HepG2 (cell line): Measurements from ENCODE around the gene CYTH2. TPM values are rescaled to one million over a fixed set of nuclear protein-coding genes. Genes with fewer than 3 reads are reported as not detected.

Experiments used
- ATAC-seq: fragments of 200-7000 bp; cut with Tn5 transposase; 3 replicates; pipeline ENCODE4 v1.9.1; 2020; ENCODE audit warnings: mild to moderate bottlenecking, moderate library complexity
- BruUV-seq: library from RNA; stranded (reverse); fragments of 400-500 nt; replicated peaks from 2 replicates; lab custom pipeline; 2021; lab: Mats Ljungman, UMichigan
- CTCF ChIA-PET: fragments of 300-600 bp; formaldehyde crosslinking; extraction: SDS; loops from one replicate; lab custom pipeline; 2021; ENCODE audit warnings: low total read pairs, inconsistent platforms, low intra/inter-chr PET ratio; lab: Yijun Ruan, JAX
- POLR2A ChIA-PET: fragments of 350-600 bp; sonication (Branson Sonifier 250); formaldehyde crosslinking; loops from one replicate; lab custom pipeline; 2020; ENCODE audit warnings: antibody characterized with exemption, inconsistent platforms; lab: Yijun Ruan, JAX
- DNase-seq: peaks from one replicate; pipeline ENCODE4 v3.0.0-alpha.2; 2015; ENCODE audit warnings: low spot score
- FAIRE-seq: peaks from 3 replicates; lab custom pipeline; 2011; peaks lifted over from hg19 to GRCh38; lab: Jason Lieb, UNC
- H2AFZ ChIP-seq: one replicate; pipeline ENCODE4 v1.6.1; 2011; ENCODE audit warnings: low read length, inconsistent platforms
- H3K27ac ChIP-seq: fragments of 300-600 bp; 3 replicates; pipeline ENCODE4 v1.8.0; 2011; ENCODE audit warnings: mixed run types, mild to moderate bottlenecking, mixed read lengths, low read length, inconsistent platforms; ENCODE audit not compliant: insufficient read depth; ENCODE audit errors: extremely low read length
- H3K27me3 ChIP-seq, 2 experiments: fragments of 200-600 bp in 1 of 2; 2 replicates in 1 of 2; 3 replicates in 1 of 2; pipeline versions ENCODE4 v1.6.0 to v1.8.0; 2011; ENCODE audit warnings: low read length in 2 of 2, mild to moderate bottlenecking in 2 of 2, moderate library complexity in 2 of 2, inconsistent platforms in 1 of 2; ENCODE audit not compliant: insufficient read depth in 2 of 2, control insufficient read depth in 1 of 2
- H3K36me3 ChIP-seq, 2 experiments: fragments of 200-600 bp in 1 of 2; replicated peaks in 1 of 2; 2 replicates in 1 of 2; 3 replicates in 1 of 2; pipeline versions ENCODE4 v1.5.1 to v1.8.0; 2011; ENCODE audit warnings: low read length in 2 of 2, inconsistent platforms in 1 of 2; ENCODE audit not compliant: insufficient read depth in 2 of 2, control insufficient read depth in 1 of 2
- H3K4me1 ChIP-seq: 2 replicates; pipeline ENCODE4 v1.5.1; 2012; ENCODE audit warnings: low read length, inconsistent platforms; ENCODE audit not compliant: insufficient read depth
- H3K4me2 ChIP-seq: 2 replicates; pipeline ENCODE4 v1.6.0; 2011; ENCODE audit warnings: low read depth, low read length, inconsistent platforms
- H3K4me3 ChIP-seq, 3 experiments: fragments of 200-600 bp in 1 of 3; sonication (generic), shearing (Covaris generic) in 1 of 3; replicated peaks in 1 of 3; 2 replicates each; pipeline ENCODE4 v1.5.1; 2011 to 2016; ENCODE audit warnings: low read length in 3 of 3, inconsistent platforms in 2 of 3, low read depth in 2 of 3, mild to moderate bottlenecking in 2 of 3, control low read depth in 1 of 3, mixed read lengths in 1 of 3; ENCODE audit not compliant: insufficient read depth in 1 of 3
- H3K79me2 ChIP-seq: one replicate; pipeline ENCODE4 v1.6.1; 2011; ENCODE audit warnings: low read length, inconsistent platforms; ENCODE audit not compliant: insufficient read depth
- H3K9ac ChIP-seq: 2 replicates; pipeline ENCODE4 v1.6.0; 2011; ENCODE audit warnings: mild to moderate bottlenecking, low read depth, low read length, inconsistent platforms; ENCODE audit not compliant: insufficient read depth
- H3K9me3 ChIP-seq: 2 replicates; pipeline ENCODE4 v1.5.1; 2012; ENCODE audit warnings: mild to moderate bottlenecking, low read length
- H4K20me1 ChIP-seq: 2 replicates; pipeline ENCODE4 v1.6.0; 2011; ENCODE audit warnings: inconsistent platforms, mild to moderate bottlenecking, low read length, moderate library complexity; ENCODE audit not compliant: insufficient read depth
- DPF2 ChIP-seq: sonication (generic); formaldehyde crosslinking; IDR thresholded peaks from 2 replicates; pipeline ENCODE4 v1.4.0; 2020; ENCODE audit warnings: mild to moderate bottlenecking, low read depth, missing genetic modification reagents, borderline replicate concordance
- EEA1 ChIP-seq: sonication (generic); formaldehyde crosslinking; IDR thresholded peaks from 2 replicates; pipeline ENCODE4 v1.5.1; 2020; ENCODE audit warnings: mild to moderate bottlenecking, missing genetic modification reagents, borderline replicate concordance
- KAT2B ChIP-seq: fragments of 150-350 bp; IDR thresholded peaks from 2 replicates; pipeline ENCODE4 v1.6.1; 2014; ENCODE audit warnings: low read depth, low read length, borderline replicate concordance
- KLF11 ChIP-seq: IDR thresholded peaks from 2 replicates; pipeline ENCODE4 v1.6.1; 2016; ENCODE audit warnings: missing compliant biosample characterization
- NFIC ChIP-seq: IDR thresholded peaks from 2 replicates; pipeline ENCODE4 v1.6.1; 2012; ENCODE audit warnings: mild to moderate bottlenecking, low read length, inconsistent platforms
- PCBP1 ChIP-seq: fragments of 200-400 bp; formaldehyde crosslinking; IDR thresholded peaks from 2 replicates; pipeline ENCODE4 v1.6.1; 2017; ENCODE audit warnings: mild to moderate bottlenecking, low read depth, low read length, borderline replicate concordance
- PHB2 ChIP-seq: fragments of 450-650 bp; IDR thresholded peaks from 2 replicates; pipeline ENCODE4 v1.6.1; 2018; ENCODE audit not compliant: partially characterized antibody
- POLR2G ChIP-seq: fragments of 200-400 bp; formaldehyde crosslinking; IDR thresholded peaks from 2 replicates; pipeline ENCODE4 v1.6.1; 2018; ENCODE audit warnings: mild to moderate bottlenecking, low read depth, low read length, moderate library complexity
- STAT5B ChIP-seq: sonication (generic); formaldehyde crosslinking; IDR thresholded peaks from 2 replicates; pipeline ENCODE4 v1.4.0; 2020; ENCODE audit warnings: missing genetic modification reagents
- TOE1 ChIP-seq: sonication (generic); formaldehyde crosslinking; IDR thresholded peaks from 2 replicates; pipeline ENCODE4 v1.4.0; 2020; ENCODE audit warnings: mild to moderate bottlenecking, missing genetic modification reagents
- ZNF335 ChIP-seq: sonication (generic); formaldehyde crosslinking; IDR thresholded peaks from 2 replicates; pipeline ENCODE4 v1.4.0; 2020; ENCODE audit warnings: missing genetic modification reagents
- ZNF451 ChIP-seq: sonication (generic); formaldehyde crosslinking; IDR thresholded peaks from 2 replicates; pipeline ENCODE4 v1.5.0; 2020; ENCODE audit warnings: mild to moderate bottlenecking, missing genetic modification reagents
- ZNF564 ChIP-seq: sonication (generic); formaldehyde crosslinking; IDR thresholded peaks from 2 replicates; pipeline ENCODE4 v1.8.1; 2023; ENCODE audit warnings: mild to moderate bottlenecking, missing genetic modification reagents
- ZNF598 ChIP-seq: sonication (generic); formaldehyde crosslinking; IDR thresholded peaks from 2 replicates; pipeline ENCODE4 v1.5.1; 2020; ENCODE audit warnings: mild to moderate bottlenecking, missing genetic modification reagents, borderline replicate concordance
- ZNF761 ChIP-seq: sonication (generic); formaldehyde crosslinking; conservative IDR thresholded peaks from 2 replicates; pipeline ENCODE4 v1.4.0; 2020; ENCODE audit warnings: mild to moderate bottlenecking, missing genetic modification reagents
- ZNF772 ChIP-seq: sonication (generic); formaldehyde crosslinking; IDR thresholded peaks from 2 replicates; pipeline ENCODE4 v1.5.0; 2020; ENCODE audit warnings: mild to moderate bottlenecking, missing genetic modification reagents
- ZNF777 ChIP-seq: sonication (generic); formaldehyde crosslinking; IDR thresholded peaks from 2 replicates; pipeline ENCODE4 v1.4.0; 2020; ENCODE audit warnings: missing genetic modification reagents
- WGBS: methylation state at CpG from one replicate; pipeline ENCODE4 v1.1.6; 2017; ENCODE audit warnings: low lambda C conversion rate; 5-methylcytosine and 5-hydroxymethylcytosine counted together
- in situ Hi-C: cut with HindIII; loops from 2 replicates; pipeline ENCODE4 v1.10.0; 2017; ENCODE audit warnings: low pct_unique_long_range_greater_than_20kb; ENCODE audit not compliant: extremely low pct_ligation_motif_present
- intact Hi-C: fragments of 100-400 bp; cut with micrococcal nuclease; formaldehyde crosslinking; loops from one replicate; pipeline ENCODE4 v1.10.0; 2022; ENCODE audit not compliant: unreplicated experiment
- polyA plus RNA-seq, 8 experiments: library from polyadenylated mRNA; depleted of rRNA in 3 of 8; stranded (reverse) in 7 of 8; unstranded in 1 of 8; fragments of >200 nt; fragmentation: Illumina TruSeq in 4 of 8; extraction: Trizol in 4 of 8; gene quantifications; 2 replicates each; pipeline versions ENCODE4 v1.2.1 to v1.2.3, GENCODE V29; 2011 to 2016; ENCODE audit warnings: low read depth in 4 of 8, missing spikeins in 1 of 8, mixed read lengths in 1 of 8; ENCODE audit not compliant: insufficient read depth in 1 of 8
- total RNA-seq, 5 experiments: library from RNA; depleted of rRNA; stranded (reverse); fragments of >200 nt; fragmentation: Illumina TruSeq; extraction: Trizol; gene quantifications; 2 replicates each; pipeline ENCODE4 v1.2.3, GENCODE V29; 2016; ENCODE audit warnings: low read depth in 1 of 5
- TF ChIP-seq, protein P1 (sequence below): sonication (generic); formaldehyde crosslinking; IDR thresholded peaks from 2 replicates; pipeline ENCODE4 v1.5.1; 2020; ENCODE audit warnings: mild to moderate bottlenecking, missing genetic modification reagents, moderate library complexity
- TF ChIP-seq, protein P2 (sequence below): sonication (generic); formaldehyde crosslinking; IDR thresholded peaks from 2 replicates; pipeline ENCODE4 v1.5.0; 2020; ENCODE audit warnings: missing genetic modification reagents
- TF ChIP-seq, protein P3 (sequence below): sonication (generic); formaldehyde crosslinking; IDR thresholded peaks from 2 replicates; pipeline ENCODE4 v1.4.0; 2020; ENCODE audit warnings: missing genetic modification reagents

The CYTH2 gene
- total and polyA plus RNA-seq, 2 of the 13 experiments (the other 11 are each of a cell fraction or from before 2014, with no cell fraction given): 16.5 to 39.3 TPM

DNA sequence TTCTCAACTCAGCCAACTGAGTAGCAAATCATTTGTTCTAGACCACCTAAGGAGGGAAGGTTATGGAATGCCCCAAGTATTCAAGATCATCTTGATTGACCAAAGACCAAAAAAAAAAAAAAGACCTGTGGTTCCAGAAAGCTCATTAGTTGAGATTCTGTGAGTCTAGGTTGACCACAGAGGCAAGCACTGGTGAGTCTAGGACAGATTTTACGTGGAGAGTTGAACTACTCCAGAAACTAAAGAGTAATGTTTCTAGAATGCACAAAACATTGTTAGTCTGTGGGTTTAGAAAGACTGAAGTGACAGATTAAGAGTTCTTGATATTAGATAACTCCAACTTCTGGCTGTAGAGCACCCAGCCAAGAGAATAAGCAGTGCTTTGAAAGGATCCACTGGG is 4.0 kb upstream of the CYTH2 start:
- POLR2A ChIA-PET: no interaction called here
- H3K4me2 ChIP-seq: no peak overlapping the region
- peaks cover 5% of the 10 kb centered on the region for H3K79me2 ChIP-seq
- intact Hi-C loops (no loop called here), in situ Hi-C loops (no loop called here)
- H3K9ac ChIP-seq: no peak overlapping the region
- DNase-seq (no peak), ATAC-seq (no peak), FAIRE-seq (no peak)
- no peaks in the 10 kb centered on the region; the same call in 1 of the 2 replicates for H4K20me1 ChIP-seq
- no peaks in the 10 kb centered on the region for H3K9me3 ChIP-seq
- H3K36me3 ChIP-seq: no peaks in the 10 kb centered on the region
- CTCF ChIA-PET: no interaction called here
- BruUV-seq: no TSS peak
- no peaks in the 10 kb centered on the region; a peak in 1 of 5 replicates for H3K27me3 ChIP-seq
- H2AFZ ChIP-seq: no peak overlapping the region
- no peak overlapping the region for H3K27ac ChIP-seq
- H3K4me3 ChIP-seq: no peak overlapping the region
- WGBS: 85% methylated on average over 1 of the region's 1 CpG
- H3K4me1 ChIP-seq: peaks cover 8% of the 10 kb centered on the region
- TF ChIP-seq STAT5B (CRISPR knock-in tag) (no peak), TOE1 (CRISPR knock-in tag) (no peak), EEA1 (no peak), DPF2 (CRISPR knock-in tag) (no peak), KLF11 (CRISPR knock-in tag) (no peak), ZNF761 (CRISPR knock-in tag) (no peak), ZNF451 (CRISPR knock-in tag) (no peak), ZNF564 (CRISPR knock-in tag) (no peak), ZNF598 (CRISPR knock-in tag) (no peak), ZNF772 (CRISPR knock-in tag) (no peak), PHB2 (no peak), PCBP1 (no peak), KAT2B (no peak), POLR2G (no peak), ZNF335 (no peak), ZNF777 (no peak), NFIC (no peak)
- TF ChIP-seq, protein P1, sequence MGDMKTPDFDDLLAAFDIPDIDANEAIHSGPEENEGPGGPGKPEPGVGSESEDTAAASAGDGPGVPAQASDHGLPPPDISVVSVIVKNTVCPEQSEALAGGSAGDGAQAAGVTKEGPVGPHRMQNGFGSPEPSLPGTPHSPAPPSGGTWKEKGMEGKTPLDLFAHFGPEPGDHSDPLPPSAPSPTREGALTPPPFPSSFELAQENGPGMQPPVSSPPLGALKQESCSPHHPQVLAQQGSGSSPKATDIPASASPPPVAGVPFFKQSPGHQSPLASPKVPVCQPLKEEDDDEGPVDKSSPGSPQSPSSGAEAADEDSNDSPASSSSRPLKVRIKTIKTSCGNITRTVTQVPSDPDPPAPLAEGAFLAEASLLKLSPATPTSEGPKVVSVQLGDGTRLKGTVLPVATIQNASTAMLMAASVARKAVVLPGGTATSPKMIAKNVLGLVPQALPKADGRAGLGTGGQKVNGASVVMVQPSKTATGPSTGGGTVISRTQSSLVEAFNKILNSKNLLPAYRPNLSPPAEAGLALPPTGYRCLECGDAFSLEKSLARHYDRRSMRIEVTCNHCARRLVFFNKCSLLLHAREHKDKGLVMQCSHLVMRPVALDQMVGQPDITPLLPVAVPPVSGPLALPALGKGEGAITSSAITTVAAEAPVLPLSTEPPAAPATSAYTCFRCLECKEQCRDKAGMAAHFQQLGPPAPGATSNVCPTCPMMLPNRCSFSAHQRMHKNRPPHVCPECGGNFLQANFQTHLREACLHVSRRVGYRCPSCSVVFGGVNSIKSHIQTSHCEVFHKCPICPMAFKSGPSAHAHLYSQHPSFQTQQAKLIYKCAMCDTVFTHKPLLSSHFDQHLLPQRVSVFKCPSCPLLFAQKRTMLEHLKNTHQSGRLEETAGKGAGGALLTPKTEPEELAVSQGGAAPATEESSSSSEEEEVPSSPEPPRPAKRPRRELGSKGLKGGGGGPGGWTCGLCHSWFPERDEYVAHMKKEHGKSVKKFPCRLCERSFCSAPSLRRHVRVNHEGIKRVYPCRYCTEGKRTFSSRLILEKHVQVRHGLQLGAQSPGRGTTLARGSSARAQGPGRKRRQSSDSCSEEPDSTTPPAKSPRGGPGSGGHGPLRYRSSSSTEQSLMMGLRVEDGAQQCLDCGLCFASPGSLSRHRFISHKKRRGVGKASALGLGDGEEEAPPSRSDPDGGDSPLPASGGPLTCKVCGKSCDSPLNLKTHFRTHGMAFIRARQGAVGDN: no peak
- TF ChIP-seq, protein P2, sequence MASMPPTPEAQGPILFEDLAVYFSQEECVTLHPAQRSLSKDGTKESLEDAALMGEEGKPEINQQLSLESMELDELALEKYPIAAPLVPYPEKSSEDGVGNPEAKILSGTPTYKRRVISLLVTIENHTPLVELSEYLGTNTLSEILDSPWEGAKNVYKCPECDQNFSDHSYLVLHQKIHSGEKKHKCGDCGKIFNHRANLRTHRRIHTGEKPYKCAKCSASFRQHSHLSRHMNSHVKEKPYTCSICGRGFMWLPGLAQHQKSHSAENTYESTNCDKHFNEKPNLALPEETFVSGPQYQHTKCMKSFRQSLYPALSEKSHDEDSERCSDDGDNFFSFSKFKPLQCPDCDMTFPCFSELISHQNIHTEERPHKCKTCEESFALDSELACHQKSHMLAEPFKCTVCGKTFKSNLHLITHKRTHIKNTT (CRISPR knock-in tag): no peak
- TF ChIP-seq, protein P3, sequence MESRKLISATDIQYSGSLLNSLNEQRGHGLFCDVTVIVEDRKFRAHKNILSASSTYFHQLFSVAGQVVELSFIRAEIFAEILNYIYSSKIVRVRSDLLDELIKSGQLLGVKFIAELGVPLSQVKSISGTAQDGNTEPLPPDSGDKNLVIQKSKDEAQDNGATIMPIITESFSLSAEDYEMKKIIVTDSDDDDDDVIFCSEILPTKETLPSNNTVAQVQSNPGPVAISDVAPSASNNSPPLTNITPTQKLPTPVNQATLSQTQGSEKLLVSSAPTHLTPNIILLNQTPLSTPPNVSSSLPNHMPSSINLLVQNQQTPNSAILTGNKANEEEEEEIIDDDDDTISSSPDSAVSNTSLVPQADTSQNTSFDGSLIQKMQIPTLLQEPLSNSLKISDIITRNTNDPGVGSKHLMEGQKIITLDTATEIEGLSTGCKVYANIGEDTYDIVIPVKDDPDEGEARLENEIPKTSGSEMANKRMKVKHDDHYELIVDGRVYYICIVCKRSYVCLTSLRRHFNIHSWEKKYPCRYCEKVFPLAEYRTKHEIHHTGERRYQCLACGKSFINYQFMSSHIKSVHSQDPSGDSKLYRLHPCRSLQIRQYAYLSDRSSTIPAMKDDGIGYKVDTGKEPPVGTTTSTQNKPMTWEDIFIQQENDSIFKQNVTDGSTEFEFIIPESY (CRISPR knock-in tag): no peak
